HG03558 (cell line): ENCODE data around the gene RNF180.
A peak's percentile ranks its signal among the peaks of the same experiment; 100 is the strongest.
"Not testable (repeated sequence)": the region's sequence is repeated elsewhere in the genome, so short reads cannot be mapped to it uniquely, and the experiment has no call there.

Experiments
- ATAC-seq: cut with Tn5 transposase; IDR thresholded peaks from one replicate; pipeline ENCODE4 v1.9.1; 2021; ENCODE audit warnings: moderate number of reproducible peaks; ENCODE audit not compliant: unreplicated experiment; ENCODE audit errors: extremely low read depth

RNF180 gene

GRCh38 chr5:64176301-64176700 lies 10.7 kb downstream of the RNF180 start:
- ATAC-seq, result no peak

- no peak for ATAC-seq
Measured at GRCh38 chr5:64180661-64181343, 15.2 kb downstream of the RNF180 start.

GRCh38 chr5:64181440-64181839 lies 15.8 kb downstream of the RNF180 start:
- ATAC-seq, result no peak

DNA sequence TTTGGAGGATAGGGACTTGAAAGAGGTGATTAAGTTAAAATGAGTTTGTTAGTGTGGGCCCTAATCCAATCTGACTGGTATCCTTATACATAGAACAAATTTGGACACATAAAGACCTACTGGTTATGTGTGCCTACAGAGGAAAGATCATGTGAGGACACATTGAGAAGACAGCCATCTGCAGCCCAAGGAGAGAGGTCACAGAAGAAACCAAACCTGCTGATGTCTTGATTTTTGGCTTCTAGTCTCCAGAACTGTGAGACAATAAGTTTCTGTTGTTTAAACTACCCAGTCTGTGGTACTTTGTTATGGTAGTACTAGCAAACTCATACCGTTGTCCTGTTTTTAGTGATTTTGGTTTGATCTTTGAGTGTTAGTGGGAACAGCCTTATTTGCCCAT lies 18.3 kb downstream of the RNF180 start:
- no peak for ATAC-seq

GRCh38 chr5:64184832-64185231 lies 19.2 kb downstream of the RNF180 start:
- no peak for ATAC-seq

GRCh38 chr5:64188776-64189175 lies 23.1 kb downstream of the RNF180 start:
- no peak for ATAC-seq

GRCh38 chr5:64190562-64191306 lies 25.1 kb downstream of the RNF180 start:
- ATAC-seq, result no peak

- no peak for ATAC-seq
Measured at GRCh38 chr5:64195981-64196380, 30.3 kb downstream of the RNF180 start.

DNA sequence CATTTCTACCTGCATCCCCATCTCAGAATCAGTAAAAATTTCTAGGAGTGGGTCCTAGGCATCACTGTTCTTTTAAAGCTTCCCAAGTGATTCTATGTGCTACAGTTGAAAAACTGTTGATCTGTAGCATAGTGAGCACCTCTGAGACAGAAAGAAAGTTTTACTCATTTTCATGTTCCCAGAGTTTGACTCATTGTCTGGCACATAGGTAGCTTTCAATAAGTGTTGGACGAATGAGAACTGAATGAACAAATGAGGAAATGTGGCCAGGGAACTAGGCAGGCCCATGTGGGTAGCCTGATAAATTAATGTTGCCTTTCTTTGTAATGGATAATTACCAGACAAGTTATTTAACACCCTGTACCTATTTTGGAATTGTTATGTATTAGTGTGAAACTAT lies 33.8 kb downstream of the RNF180 start:
- no peak for ATAC-seq

DNA sequence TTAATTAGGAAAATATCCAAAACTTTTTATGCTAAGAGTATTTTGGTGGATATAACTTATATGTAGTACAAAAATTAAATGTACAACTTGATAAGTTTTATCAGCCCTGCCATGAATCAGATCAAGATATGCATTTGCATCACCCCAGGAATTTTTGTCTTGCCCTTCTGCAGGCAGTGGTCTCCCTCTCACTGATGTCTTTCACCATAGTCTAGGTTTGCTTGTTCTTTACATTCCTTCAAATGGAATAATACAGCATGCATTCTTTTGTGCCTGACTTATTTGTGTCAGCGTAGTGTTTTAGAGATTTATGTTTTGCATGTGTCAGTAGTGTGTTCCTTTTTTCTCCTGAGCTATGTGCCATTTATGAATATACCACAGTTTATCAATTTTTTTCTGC lies 36.4 kb downstream of the RNF180 start:
- no peak for ATAC-seq

- no peak for ATAC-seq
Measured at GRCh38 chr5:64206653-64207052, 41.0 kb downstream of the RNF180 start.

GRCh38 chr5:64207978-64208377 lies 42.3 kb downstream of the RNF180 start:
- no peak for ATAC-seq

GRCh38 chr5:64209353-64209752 lies 43.7 kb downstream of the RNF180 start:
- ATAC-seq, result no peak

DNA sequence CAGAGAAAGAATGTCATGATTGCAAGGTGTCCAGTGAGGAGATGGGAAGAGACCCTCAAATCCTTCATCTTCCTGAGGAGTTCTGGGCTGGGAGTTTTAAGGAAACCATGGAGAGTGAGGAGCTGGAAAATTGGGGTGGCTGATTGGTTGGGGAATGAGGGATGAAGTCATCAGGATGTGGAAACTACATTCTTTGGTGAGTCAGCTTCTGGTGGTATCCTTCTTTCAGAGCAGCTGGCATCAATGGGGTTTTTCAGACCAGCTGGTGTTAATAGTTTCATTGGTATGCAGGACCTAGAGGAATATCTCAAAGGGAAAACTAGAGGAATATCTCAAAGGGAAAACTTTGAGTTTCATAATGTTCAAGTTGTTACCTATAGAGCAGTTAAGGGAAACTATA lies 45.2 kb downstream of the RNF180 start:
- ATAC-seq, result no peak

GRCh38 chr5:64213011-64213410 lies 47.4 kb downstream of the RNF180 start:
- no peak for ATAC-seq

DNA sequence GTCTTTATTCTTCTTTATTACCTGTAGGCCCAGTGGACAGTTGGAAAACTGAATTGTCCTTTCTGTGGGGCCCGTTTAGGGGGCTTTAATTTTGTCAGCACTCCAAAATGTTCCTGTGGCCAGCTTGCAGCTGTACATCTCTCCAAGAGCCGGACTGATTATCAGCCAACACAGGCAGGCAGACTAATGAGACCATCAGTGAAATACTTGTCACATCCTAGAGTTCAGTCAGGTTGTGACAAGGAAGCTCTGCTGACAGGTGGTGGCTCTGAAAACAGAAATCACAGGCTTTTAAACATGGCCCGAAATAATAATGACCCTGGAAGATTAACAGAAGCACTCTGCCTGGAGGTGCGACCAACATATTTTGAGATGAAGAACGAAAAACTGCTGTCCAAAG lies 47.9 kb downstream of the RNF180 start:
- no peak for ATAC-seq

- ATAC-seq, result no peak
Measured at GRCh38 chr5:64214132-64214531, 48.5 kb downstream of the RNF180 start.

GRCh38 chr5:64221911-64222310 lies 56.3 kb downstream of the RNF180 start:
- ATAC-seq, result no peak

DNA sequence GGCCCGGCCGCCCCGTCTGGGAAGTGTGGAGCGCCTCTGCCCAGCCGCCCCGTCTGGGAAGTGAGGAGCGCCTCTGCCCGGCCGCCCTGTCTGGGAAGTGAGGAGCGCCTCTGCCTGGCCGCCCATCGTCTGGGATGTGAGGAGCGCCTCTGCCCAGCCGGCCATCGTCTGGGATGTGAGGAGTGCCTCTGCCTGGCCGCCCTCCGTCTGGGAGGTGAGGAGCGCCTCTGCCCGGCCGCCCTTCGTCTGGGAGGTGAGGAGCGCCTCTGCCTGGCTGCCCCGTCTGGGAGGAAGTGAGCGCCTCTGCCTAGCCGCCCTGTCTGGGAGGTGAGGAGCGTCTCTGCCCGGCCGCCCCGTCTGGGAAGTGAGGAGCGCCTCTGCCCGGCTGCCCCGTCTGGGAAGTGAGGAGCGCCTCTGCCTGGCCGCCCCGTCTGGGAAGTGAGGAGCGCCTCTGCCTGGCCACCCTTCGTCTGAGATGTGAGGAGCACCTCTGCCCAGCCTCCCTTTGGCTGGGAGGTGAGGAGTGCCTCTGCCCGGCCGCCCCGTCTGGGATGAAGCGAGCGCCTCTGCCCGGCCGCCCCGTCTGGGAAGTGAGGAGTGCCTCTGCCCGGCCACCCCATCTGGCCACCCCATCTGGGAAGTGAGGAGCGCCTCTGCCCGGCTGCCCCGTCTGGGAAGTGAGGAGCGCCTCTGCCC lies 59.8 kb downstream of the RNF180 start:
- ATAC-seq, result not testable (repeated sequence)

GRCh38 chr5:64227131-64227537 lies 61.5 kb downstream of the RNF180 start:
- not testable (repeated sequence) for ATAC-seq

GRCh38 chr5:64229163-64229774 lies 63.6 kb downstream of the RNF180 start:
- ATAC-seq, result peak; percentile 59
